HepG2 (cell line): ENCODE results near the gene AFG1L.

Experiments
- CBX5 ChIP-seq: sonication (generic); formaldehyde crosslinking; IDR thresholded peaks from 2 replicates; pipeline ENCODE4 v1.4.0; 2020; ENCODE audit warnings: missing genetic modification reagents, borderline replicate concordance
- CTCF ChIP-seq: sonication (generic); formaldehyde crosslinking; IDR thresholded peaks from 2 replicates; pipeline ENCODE4 v1.5.0; 2020; ENCODE audit warnings: mild to moderate bottlenecking, missing genetic modification reagents, moderate library complexity
- HOMEZ ChIP-seq: IDR thresholded peaks from 2 replicates; pipeline ENCODE4 v1.6.1; 2016; ENCODE audit warnings: low read depth
- MYC ChIP-seq: sonication (generic); formaldehyde crosslinking; IDR thresholded peaks from 2 replicates; pipeline ENCODE4 v1.9.0; 2021; ENCODE audit warnings: missing genetic modification reagents, borderline replicate concordance
- RXRB ChIP-seq: IDR thresholded peaks from 2 replicates; pipeline ENCODE4 v1.6.1; 2016; ENCODE audit warnings: borderline replicate concordance, missing genetic modification reagents, missing compliant biosample characterization
- ZNF468 ChIP-seq: sonication (generic); formaldehyde crosslinking; IDR thresholded peaks from 2 replicates; pipeline ENCODE4 v1.8.0; 2022; ENCODE audit warnings: mild to moderate bottlenecking, moderate library complexity, missing genetic modification reagents

GRCh38 chr6:108293527-108294296 is 1.1 kb upstream of the AFG1L start:
- TF ChIP-seq MYC (CRISPR knock-in tag) (no peak), CBX5 (CRISPR knock-in tag) (no peak), RXRB (CRISPR knock-in tag) (no peak), ZNF468 (CRISPR knock-in tag) (no peak), CTCF (CRISPR knock-in tag) (no peak), HOMEZ (no peak)
